Measurements from ENCODE around the gene PTPRD.

GRCh38 chr9:8815931-8816330 is 1796.9 kb downstream of the PTPRD start:
- TF ChIP-seq CTCF (conservative IDR thresholded peaks at IDR 0.05; ENCODE audit: low read depth in 2 of 2) (no peak), POLR2AphosphoS5 (IDR thresholded peaks at IDR 0.05; ENCODE audit: low read depth) (no peak), JUNB (IDR thresholded peaks at IDR 0.05; ENCODE audit: unreplicated experiment) (no peak), EZH2 (IDR thresholded peaks at IDR 0.05; ENCODE audit: low read depth, unreplicated experiment) (no peak), EZH2phosphoT487 (IDR thresholded peaks at IDR 0.05; ENCODE audit: unreplicated experiment) (no peak)
